Astrocyte of the cerebellum (primary cell): ENCODE measurements around the gene LRRC45.

Source experiments
- DNase-seq: peaks from one replicate; pipeline ENCODE4 v3.0.0-alpha.2; 2011; ENCODE audit warnings: low read depth
- H3K4me3 ChIP-seq: 2 replicates; pipeline ENCODE4 v1.5.1; 2011; ENCODE audit warnings: mild to moderate bottlenecking, low read depth, low read length, moderate library complexity
- in situ Hi-C: cut with HindIII; loops from 2 replicates; pipeline ENCODE4 v1.10.0; 2017; ENCODE audit warnings: low sequenced_read_pairs
- TF ChIP-seq, protein P1 (sequence below): IDR thresholded peaks from 2 replicates; pipeline ENCODE4 v1.5.1; 2012; ENCODE audit warnings: low read length, low read depth, moderate library complexity, mild to moderate bottlenecking; ENCODE audit errors: missing control alignments

Gene LRRC45

GRCh38 chr17:82047379-82047778 lies 24.3 kb downstream of the LRRC45 start:
- DNase-seq = no peak
- no peak overlapping the region for H3K4me3 ChIP-seq
- in situ Hi-C loops = no loop called here
- TF ChIP-seq, protein P1, sequence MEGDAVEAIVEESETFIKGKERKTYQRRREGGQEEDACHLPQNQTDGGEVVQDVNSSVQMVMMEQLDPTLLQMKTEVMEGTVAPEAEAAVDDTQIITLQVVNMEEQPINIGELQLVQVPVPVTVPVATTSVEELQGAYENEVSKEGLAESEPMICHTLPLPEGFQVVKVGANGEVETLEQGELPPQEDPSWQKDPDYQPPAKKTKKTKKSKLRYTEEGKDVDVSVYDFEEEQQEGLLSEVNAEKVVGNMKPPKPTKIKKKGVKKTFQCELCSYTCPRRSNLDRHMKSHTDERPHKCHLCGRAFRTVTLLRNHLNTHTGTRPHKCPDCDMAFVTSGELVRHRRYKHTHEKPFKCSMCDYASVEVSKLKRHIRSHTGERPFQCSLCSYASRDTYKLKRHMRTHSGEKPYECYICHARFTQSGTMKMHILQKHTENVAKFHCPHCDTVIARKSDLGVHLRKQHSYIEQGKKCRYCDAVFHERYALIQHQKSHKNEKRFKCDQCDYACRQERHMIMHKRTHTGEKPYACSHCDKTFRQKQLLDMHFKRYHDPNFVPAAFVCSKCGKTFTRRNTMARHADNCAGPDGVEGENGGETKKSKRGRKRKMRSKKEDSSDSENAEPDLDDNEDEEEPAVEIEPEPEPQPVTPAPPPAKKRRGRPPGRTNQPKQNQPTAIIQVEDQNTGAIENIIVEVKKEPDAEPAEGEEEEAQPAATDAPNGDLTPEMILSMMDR = no peak

DNA sequence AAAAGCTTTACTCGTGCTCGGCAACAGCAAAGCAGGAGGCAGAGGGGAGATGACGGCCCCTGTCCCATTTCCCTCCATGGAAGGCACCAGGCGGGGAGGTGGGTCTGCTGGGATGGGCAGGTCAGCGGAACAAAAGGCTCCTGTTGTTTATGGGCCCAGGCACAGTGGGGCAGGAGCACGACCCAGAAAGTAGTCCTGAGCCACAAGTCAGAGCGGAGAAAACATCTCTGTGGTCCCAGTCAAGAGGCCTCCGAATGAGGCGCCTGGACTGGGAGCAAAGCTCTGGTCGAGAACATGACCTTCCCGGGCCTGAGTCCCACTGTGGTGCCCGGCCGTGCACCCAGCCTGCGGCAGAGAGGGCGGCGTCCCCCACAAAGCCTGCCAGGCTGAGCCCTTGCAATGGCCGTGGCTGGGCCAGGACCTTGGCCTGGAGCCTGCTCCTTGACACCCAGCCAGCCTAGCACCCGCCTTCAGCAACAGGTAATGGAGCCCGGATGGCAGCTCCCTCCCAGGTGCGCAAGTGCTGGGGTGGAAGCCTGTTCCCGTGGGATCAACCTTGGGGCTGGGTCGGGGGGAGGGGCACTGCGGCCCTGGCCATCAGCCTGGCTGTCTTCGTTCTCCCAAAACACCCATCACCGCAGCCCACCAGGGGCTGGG lies 24.9 kb downstream of the LRRC45 start:
- H3K4me3 ChIP-seq = no peak overlapping the region
- DNase-seq = no peak
- TF ChIP-seq, protein P1 = no peak
- in situ Hi-C loops = no loop called here

GRCh38 chr17:82048571-82048971 lies 25.5 kb downstream of the LRRC45 start:
- TF ChIP-seq, protein P1 = no peak
- H3K4me3 ChIP-seq = no peak overlapping the region
- no peak for DNase-seq
- in situ Hi-C loops = no loop called here

GRCh38 chr17:82049106-82049505 lies 26.0 kb downstream of the LRRC45 start:
- TF ChIP-seq, protein P1 = no peak
- in situ Hi-C loops = no loop called here
- H3K4me3 ChIP-seq = no peak overlapping the region
- no peak for DNase-seq

DNA sequence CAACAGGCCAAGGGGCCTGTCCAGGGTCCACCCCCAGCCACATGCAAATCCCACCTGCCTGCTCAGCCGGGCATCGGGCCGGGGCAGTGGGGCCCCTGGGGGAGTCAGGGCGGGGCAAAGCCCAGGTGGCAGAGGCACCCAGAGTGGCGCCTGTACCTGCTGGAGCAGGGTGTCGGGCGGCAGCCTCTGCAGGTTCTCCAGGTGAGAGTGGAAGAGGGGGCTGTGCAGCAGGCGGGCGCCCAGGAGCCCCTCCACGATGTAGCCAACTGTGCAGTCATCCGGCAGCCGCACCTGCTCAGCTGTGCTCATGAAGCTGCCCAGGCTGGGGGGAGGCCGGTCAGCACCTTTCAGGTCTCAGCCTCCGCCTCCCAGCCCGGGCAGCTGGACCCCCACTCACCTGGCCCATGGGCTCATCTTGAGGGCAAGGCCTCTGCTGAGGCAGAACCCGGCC lies 26.4 kb downstream of the LRRC45 start:
- TF ChIP-seq, protein P1 = no peak
- H3K4me3 ChIP-seq = no peak overlapping the region
- DNase-seq = no peak
- in situ Hi-C loops = no loop called here

GRCh38 chr17:82050152-82050760 lies 27.2 kb downstream of the LRRC45 start:
- DNase-seq = no peak
- TF ChIP-seq, protein P1 = no peak
- H3K4me3 ChIP-seq = peak overlapping the region; percentile 76
- in situ Hi-C loops = no loop called here
